ENCODE data around the gene ZNF70.

- TF ChIP-seq, protein P1, sequence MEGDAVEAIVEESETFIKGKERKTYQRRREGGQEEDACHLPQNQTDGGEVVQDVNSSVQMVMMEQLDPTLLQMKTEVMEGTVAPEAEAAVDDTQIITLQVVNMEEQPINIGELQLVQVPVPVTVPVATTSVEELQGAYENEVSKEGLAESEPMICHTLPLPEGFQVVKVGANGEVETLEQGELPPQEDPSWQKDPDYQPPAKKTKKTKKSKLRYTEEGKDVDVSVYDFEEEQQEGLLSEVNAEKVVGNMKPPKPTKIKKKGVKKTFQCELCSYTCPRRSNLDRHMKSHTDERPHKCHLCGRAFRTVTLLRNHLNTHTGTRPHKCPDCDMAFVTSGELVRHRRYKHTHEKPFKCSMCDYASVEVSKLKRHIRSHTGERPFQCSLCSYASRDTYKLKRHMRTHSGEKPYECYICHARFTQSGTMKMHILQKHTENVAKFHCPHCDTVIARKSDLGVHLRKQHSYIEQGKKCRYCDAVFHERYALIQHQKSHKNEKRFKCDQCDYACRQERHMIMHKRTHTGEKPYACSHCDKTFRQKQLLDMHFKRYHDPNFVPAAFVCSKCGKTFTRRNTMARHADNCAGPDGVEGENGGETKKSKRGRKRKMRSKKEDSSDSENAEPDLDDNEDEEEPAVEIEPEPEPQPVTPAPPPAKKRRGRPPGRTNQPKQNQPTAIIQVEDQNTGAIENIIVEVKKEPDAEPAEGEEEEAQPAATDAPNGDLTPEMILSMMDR (conservative IDR thresholded peaks at IDR 0.05; ENCODE audit: low read depth, low read length), result no peak
- TF ChIP-seq EZH2 (IDR thresholded peaks at IDR 0.05; ENCODE audit: low read length, unreplicated experiment), result no peak
Observed at GRCh38 chr22:23720855-23721254, 30.1 kb downstream of the ZNF70 start.
